GM23338 (cell line): Measurements from ENCODE around the gene NDUFS2. TPM values are rescaled to one million over a fixed set of nuclear protein-coding genes. Genes with fewer than 3 reads are reported as not detected.

ENCODE experiments used
- ATAC-seq: fragments of 200-7000 bp; cut with Tn5 transposase; 3 replicates; pipeline ENCODE4 v1.9.1; 2020
- DNase-seq: peaks from one replicate; pipeline ENCODE4 v3.0.0-alpha.2; 2015; ENCODE audit warnings: low spot score
- H2AFZ ChIP-seq: fragments of 200-600 bp; sonication (generic); 2 replicates; pipeline ENCODE4 v1.8.0; 2016; ENCODE audit warnings: antibody characterized with exemption, mild to moderate bottlenecking, moderate library complexity
- H3F3A ChIP-seq: fragments of 200-600 bp; sonication (generic); replicated peaks from 2 replicates; pipeline ENCODE4 v1.8.0; 2017; ENCODE audit warnings: antibody characterized with exemption, mixed run types, low read depth
- H3K27ac ChIP-seq: fragments of 200-600 bp; sonication (generic); 2 replicates; pipeline ENCODE4 v1.6.1; 2016; ENCODE audit warnings: low read depth
- H3K27me3 ChIP-seq: fragments of 200-600 bp; sonication (generic); 2 replicates; pipeline ENCODE4 v1.8.0; 2016; ENCODE audit warnings: mild to moderate bottlenecking, mixed run types, moderate library complexity; ENCODE audit not compliant: insufficient read depth
- H3K36me3 ChIP-seq: fragments of 200-600 bp; sonication (generic); 2 replicates; pipeline ENCODE4 v1.8.0; 2016; ENCODE audit warnings: mild to moderate bottlenecking; ENCODE audit not compliant: insufficient read depth
- H3K4me1 ChIP-seq: fragments of 200-600 bp; sonication (generic); 2 replicates; pipeline ENCODE4 v1.8.0; 2016; ENCODE audit warnings: mild to moderate bottlenecking, moderate library complexity; ENCODE audit not compliant: insufficient read depth
- H3K4me2 ChIP-seq: fragments of 200-600 bp; sonication (generic); 2 replicates; pipeline ENCODE4 v1.7.1; 2017; ENCODE audit warnings: mixed run types
- H3K4me3 ChIP-seq: fragments of 200-600 bp; sonication (generic); 2 replicates; pipeline ENCODE4 v1.6.1; 2016; ENCODE audit warnings: mixed run types
- H3K79me2 ChIP-seq: fragments of 200-600 bp; sonication (generic); replicated peaks from 2 replicates; pipeline ENCODE4 v1.8.0; 2017; ENCODE audit warnings: mild to moderate bottlenecking; ENCODE audit not compliant: insufficient read depth
- H3K9me2 ChIP-seq: fragments of 200-600 bp; sonication (generic); 2 replicates; pipeline ENCODE4 v1.8.0; 2017; ENCODE audit not compliant: insufficient read depth
- H4K20me1 ChIP-seq: fragments of 200-600 bp; sonication (generic); replicated peaks from 2 replicates; pipeline ENCODE4 v1.8.0; 2017; ENCODE audit warnings: mild to moderate bottlenecking; ENCODE audit not compliant: insufficient read depth
- H3K27ac Mint-ChIP-seq: 2 replicates; pipeline ENCODE4 v1.8.0; 2020; ENCODE audit warnings: inconsistent platforms, mild to moderate bottlenecking, moderate library complexity, mixed read lengths
- H3K27me3 Mint-ChIP-seq: 3 replicates; pipeline ENCODE4 v1.8.0; 2022; ENCODE audit warnings: low read depth, mild to moderate bottlenecking, moderate library complexity, mixed read lengths, inconsistent platforms; ENCODE audit not compliant: insufficient read depth, poor library complexity
- H3K36me3 Mint-ChIP-seq: 3 replicates; pipeline ENCODE4 v1.8.0; 2021; ENCODE audit warnings: low read depth, mild to moderate bottlenecking, inconsistent platforms, moderate library complexity, mixed read lengths
- H3K4me1 Mint-ChIP-seq: 3 replicates; pipeline ENCODE4 v1.8.0; 2020; ENCODE audit warnings: mild to moderate bottlenecking, inconsistent platforms, mixed read lengths
- H3K4me3 Mint-ChIP-seq: 3 replicates; pipeline ENCODE4 v1.8.0; 2021; ENCODE audit warnings: moderate library complexity, mild to moderate bottlenecking, inconsistent platforms, mixed read lengths
- H3K9me3 Mint-ChIP-seq: 3 replicates; pipeline ENCODE4 v1.8.0; 2020; ENCODE audit warnings: moderate library complexity, mild to moderate bottlenecking, inconsistent platforms, mixed read lengths
- CREB1 ChIP-seq: fragments of 250-450 bp; sonication (Bioruptor Pico); IDR thresholded peaks from 2 replicates; pipeline ENCODE4 v1.5.0; 2020; ENCODE audit warnings: low read depth, mild to moderate bottlenecking, moderate library complexity
- EZH2 ChIP-seq: fragments of 200-600 bp; sonication (generic); IDR thresholded peaks from one replicate; pipeline ENCODE4 v1.8.0; 2017; ENCODE audit warnings: antibody characterized with exemption, mild to moderate bottlenecking, low read depth; ENCODE audit not compliant: unreplicated experiment
- EZH2phosphoT487 ChIP-seq: fragments of 200-600 bp; sonication (generic); IDR thresholded peaks from one replicate; pipeline ENCODE4 v1.8.1; 2018; ENCODE audit warnings: antibody characterized with exemption; ENCODE audit not compliant: unreplicated experiment
- JUNB ChIP-seq: IDR thresholded peaks from one replicate; pipeline ENCODE4 v1.6.1; 2016; ENCODE audit warnings: antibody characterized with exemption; ENCODE audit not compliant: unreplicated experiment
- NANOG ChIP-seq: IDR thresholded peaks from 2 replicates; pipeline ENCODE4 v1.6.1; 2016; ENCODE audit warnings: antibody characterized with exemption, borderline replicate concordance
- POLR2AphosphoS5 ChIP-seq: IDR thresholded peaks from 2 replicates; pipeline ENCODE4 v1.6.1; 2016; ENCODE audit warnings: antibody characterized with exemption, low read depth
- STAT1 ChIP-seq: IDR thresholded peaks from one replicate; pipeline ENCODE4 v1.6.1; 2016; ENCODE audit warnings: antibody characterized with exemption; ENCODE audit not compliant: unreplicated experiment
- ZNF114 ChIP-seq: fragments of 250-450 bp; sonication (Bioruptor Pico); IDR thresholded peaks from 2 replicates; pipeline ENCODE4 v1.5.0; 2020; ENCODE audit warnings: mild to moderate bottlenecking, moderate library complexity
- ZNF331 ChIP-seq: fragments of 250-450 bp; sonication (Bioruptor Pico); IDR thresholded peaks from 2 replicates; pipeline ENCODE4 v1.5.0; 2020; ENCODE audit warnings: low read depth, mild to moderate bottlenecking, moderate library complexity
- polyA plus RNA-seq: library from polyadenylated mRNA; unstranded; fragments of >200 nt; fragmentation: Nextera tagmentation; extraction: Ambion mirVana; gene quantifications from 2 replicates; pipeline ENCODE4 v1.2.1, GENCODE V29; 2016
- total RNA-seq: library from RNA; depleted of rRNA; stranded (reverse); fragments of >200 nt; shearing (Covaris generic); gene quantifications from 2 replicates; pipeline ENCODE4 v1.2.3, GENCODE V29; 2014
- TF ChIP-seq, protein P1 (sequence below): IDR thresholded peaks from one replicate; pipeline ENCODE4 v1.6.1; 2018; ENCODE audit warnings: antibody characterized with exemption; ENCODE audit not compliant: unreplicated experiment
- TF ChIP-seq, protein P2 (sequence below): fragments of 250-450 bp; sonication (Bioruptor Pico); IDR thresholded peaks from 2 replicates; pipeline ENCODE4 v1.5.0; 2020; ENCODE audit warnings: mild to moderate bottlenecking, moderate library complexity
- TF ChIP-seq, protein P3 (sequence below): IDR thresholded peaks from 2 replicates; pipeline ENCODE4 v1.6.1; 2016; ENCODE audit warnings: antibody characterized with exemption

Gene NDUFS2
- total and polyA plus RNA-seq, 2 experiments from 2014 or later: 56.7 to 131 TPM

DNA sequence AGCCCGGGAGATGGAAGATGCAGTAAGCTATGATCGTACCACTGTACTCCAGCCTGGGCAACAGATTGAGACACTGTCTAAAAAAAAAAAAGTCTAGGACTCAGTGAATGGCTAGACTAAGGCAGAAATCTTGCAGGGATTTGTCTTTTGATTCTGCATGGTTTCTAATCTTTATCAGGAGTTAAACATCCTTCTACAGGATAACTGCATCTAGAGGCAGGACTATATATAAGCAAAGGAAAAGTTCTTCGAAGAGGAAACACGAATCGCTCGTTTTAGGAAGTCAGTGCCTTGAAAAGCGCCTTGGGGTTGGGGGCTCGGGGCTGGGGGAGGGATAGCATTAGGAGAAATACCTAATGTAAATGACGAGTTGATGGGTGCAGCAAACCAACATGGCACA is 49.0 kb upstream of the NDUFS2 start (continued):
- no peak for TF ChIP-seq EZH2phosphoT487
- no peak for TF ChIP-seq NANOG

DNA sequence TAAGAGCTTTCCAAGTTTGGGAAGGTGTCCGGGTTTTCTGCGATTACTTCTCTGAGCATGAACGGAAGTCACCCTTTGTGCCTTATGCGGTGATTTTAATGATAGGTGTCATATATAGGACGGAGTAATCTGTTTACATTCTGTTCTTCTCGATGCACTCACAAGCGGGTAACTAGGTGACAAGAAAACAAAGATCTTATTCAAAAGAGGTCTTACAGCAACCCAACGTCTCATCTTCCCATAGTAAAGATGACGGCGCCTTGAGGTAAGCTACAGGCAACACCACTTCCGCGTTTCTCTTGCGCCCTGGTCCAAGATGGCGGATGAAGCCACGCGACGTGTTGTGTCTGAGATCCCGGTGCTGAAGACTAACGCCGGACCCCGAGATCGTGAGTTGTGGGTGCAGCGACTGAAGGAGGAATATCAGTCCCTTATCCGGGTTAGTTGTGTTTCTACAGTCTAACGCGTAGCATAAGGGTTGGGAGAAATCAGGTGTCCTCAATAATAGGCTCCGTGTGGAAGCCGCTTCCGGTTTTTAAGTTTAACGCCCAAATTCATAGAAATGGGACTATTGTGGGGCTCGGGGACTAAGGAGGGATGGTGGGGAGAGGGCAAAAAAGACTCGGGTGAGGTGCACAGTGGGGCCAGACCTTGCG is 48.4 kb upstream of the NDUFS2 start, which contains the start of gene UFC1:
TSS of gene UFC1 (plus strand) at position 297 of the 656 bp plus-strand sequence. CDS start at position 317, 20 bp downstream.
- DNase-seq: peak; percentile 94
- peaks cover 14% of the 10 kb centered on the region; the same call in 1 of the 2 replicates for H3F3A ChIP-seq
- Mint-ChIP-seq H3K4me1 (peaks cover 12% of the 10 kb centered on the region; the same call in 2 of the 3 replicates), H3K9me3 (no peaks in the 10 kb centered on the region), H3K27me3 (peaks cover 4% of the 10 kb centered on the region), H3K27ac (peak within 1 kb of the TSS; percentile 100), H3K4me3 (peak within 1 kb of the TSS; percentile 97), H3K36me3 (peaks cover 18% of the 10 kb centered on the region)
- peak within 1 kb of the TSS; percentile 96 for H2AFZ ChIP-seq
- no peaks in the 10 kb centered on the region for H4K20me1 ChIP-seq
- ATAC-seq: peak; percentile 96
- H3K4me2 ChIP-seq: peak within 1 kb of the TSS; percentile 76
- no peaks in the 10 kb centered on the region; the same call in 1 of the 2 replicates for H3K36me3 ChIP-seq
- peak within 1 kb of the TSS; percentile 60 for H3K4me3 ChIP-seq
- H3K79me2 ChIP-seq: 0 out of 2 replicates have a peak, but pooled peaks cover 9% of the 10 kb centered on the region
- peak within 1 kb of the TSS; percentile 97 for H3K27ac ChIP-seq
- no peaks in the 10 kb centered on the region for H3K27me3 ChIP-seq
- no peaks in the 10 kb centered on the region for H3K9me2 ChIP-seq
- H3K4me1 ChIP-seq: peaks cover 10% of the 10 kb centered on the region
- TF ChIP-seq EZH2phosphoT487 (no peak), CREB1 (CRISPR knock-in tag) (peak; percentile 54; the same call in 1 of the 2 replicates), JUNB (no peak), POLR2AphosphoS5 (peak; percentile 69), STAT1 (no peak), ZNF114 (CRISPR knock-in tag) (no peak), NANOG (no peak), ZNF331 (CRISPR knock-in tag) (no peak), EZH2 (no peak)
- TF ChIP-seq, protein P1, sequence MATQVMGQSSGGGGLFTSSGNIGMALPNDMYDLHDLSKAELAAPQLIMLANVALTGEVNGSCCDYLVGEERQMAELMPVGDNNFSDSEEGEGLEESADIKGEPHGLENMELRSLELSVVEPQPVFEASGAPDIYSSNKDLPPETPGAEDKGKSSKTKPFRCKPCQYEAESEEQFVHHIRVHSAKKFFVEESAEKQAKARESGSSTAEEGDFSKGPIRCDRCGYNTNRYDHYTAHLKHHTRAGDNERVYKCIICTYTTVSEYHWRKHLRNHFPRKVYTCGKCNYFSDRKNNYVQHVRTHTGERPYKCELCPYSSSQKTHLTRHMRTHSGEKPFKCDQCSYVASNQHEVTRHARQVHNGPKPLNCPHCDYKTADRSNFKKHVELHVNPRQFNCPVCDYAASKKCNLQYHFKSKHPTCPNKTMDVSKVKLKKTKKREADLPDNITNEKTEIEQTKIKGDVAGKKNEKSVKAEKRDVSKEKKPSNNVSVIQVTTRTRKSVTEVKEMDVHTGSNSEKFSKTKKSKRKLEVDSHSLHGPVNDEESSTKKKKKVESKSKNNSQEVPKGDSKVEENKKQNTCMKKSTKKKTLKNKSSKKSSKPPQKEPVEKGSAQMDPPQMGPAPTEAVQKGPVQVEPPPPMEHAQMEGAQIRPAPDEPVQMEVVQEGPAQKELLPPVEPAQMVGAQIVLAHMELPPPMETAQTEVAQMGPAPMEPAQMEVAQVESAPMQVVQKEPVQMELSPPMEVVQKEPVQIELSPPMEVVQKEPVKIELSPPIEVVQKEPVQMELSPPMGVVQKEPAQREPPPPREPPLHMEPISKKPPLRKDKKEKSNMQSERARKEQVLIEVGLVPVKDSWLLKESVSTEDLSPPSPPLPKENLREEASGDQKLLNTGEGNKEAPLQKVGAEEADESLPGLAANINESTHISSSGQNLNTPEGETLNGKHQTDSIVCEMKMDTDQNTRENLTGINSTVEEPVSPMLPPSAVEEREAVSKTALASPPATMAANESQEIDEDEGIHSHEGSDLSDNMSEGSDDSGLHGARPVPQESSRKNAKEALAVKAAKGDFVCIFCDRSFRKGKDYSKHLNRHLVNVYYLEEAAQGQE: no peak
- TF ChIP-seq, protein P2, sequence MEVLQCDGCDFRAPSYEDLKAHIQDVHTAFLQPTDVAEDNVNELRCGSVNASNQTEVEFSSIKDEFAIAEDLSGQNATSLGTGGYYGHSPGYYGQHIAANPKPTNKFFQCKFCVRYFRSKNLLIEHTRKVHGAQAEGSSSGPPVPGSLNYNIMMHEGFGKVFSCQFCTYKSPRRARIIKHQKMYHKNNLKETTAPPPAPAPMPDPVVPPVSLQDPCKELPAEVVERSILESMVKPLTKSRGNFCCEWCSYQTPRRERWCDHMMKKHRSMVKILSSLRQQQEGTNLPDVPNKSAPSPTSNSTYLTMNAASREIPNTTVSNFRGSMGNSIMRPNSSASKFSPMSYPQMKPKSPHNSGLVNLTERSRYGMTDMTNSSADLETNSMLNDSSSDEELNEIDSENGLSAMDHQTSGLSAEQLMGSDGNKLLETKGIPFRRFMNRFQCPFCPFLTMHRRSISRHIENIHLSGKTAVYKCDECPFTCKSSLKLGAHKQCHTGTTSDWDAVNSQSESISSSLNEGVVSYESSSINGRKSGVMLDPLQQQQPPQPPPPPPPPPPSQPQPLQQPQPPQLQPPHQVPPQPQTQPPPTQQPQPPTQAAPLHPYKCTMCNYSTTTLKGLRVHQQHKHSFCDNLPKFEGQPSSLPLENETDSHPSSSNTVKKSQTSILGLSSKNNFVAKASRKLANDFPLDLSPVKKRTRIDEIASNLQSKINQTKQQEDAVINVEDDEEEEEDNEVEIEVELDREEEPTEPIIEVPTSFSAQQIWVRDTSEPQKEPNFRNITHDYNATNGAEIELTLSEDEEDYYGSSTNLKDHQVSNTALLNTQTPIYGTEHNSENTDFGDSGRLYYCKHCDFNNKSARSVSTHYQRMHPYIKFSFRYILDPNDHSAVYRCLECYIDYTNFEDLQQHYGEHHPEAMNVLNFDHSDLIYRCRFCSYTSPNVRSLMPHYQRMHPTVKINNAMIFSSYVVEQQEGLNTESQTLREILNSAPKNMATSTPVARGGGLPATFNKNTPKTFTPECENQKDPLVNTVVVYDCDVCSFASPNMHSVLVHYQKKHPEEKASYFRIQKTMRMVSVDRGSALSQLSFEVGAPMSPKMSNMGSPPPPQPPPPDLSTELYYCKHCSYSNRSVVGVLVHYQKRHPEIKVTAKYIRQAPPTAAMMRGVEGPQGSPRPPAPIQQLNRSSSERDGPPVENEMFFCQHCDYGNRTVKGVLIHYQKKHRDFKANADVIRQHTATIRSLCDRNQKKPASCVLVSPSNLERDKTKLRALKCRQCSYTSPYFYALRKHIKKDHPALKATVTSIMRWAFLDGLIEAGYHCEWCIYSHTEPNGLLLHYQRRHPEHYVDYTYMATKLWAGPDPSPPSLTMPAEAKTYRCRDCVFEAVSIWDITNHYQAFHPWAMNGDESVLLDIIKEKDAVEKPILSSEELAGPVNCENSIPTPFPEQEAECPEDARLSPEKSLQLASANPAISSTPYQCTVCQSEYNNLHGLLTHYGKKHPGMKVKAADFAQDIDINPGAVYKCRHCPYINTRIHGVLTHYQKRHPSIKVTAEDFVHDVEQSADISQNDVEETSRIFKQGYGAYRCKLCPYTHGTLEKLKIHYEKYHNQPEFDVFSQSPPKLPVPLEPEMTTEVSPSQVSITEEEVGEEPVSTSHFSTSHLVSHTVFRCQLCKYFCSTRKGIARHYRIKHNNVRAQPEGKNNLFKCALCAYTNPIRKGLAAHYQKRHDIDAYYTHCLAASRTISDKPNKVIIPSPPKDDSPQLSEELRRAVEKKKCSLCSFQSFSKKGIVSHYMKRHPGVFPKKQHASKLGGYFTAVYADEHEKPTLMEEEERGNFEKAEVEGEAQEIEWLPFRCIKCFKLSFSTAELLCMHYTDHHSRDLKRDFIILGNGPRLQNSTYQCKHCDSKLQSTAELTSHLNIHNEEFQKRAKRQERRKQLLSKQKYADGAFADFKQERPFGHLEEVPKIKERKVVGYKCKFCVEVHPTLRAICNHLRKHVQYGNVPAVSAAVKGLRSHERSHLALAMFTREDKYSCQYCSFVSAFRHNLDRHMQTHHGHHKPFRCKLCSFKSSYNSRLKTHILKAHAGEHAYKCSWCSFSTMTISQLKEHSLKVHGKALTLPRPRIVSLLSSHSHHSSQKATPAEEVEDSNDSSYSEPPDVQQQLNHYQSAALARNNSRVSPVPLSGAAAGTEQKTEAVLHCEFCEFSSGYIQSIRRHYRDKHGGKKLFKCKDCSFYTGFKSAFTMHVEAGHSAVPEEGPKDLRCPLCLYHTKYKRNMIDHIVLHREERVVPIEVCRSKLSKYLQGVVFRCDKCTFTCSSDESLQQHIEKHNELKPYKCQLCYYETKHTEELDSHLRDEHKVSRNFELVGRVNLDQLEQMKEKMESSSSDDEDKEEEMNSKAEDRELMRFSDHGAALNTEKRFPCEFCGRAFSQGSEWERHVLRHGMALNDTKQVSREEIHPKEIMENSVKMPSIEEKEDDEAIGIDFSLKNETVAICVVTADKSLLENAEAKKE (CRISPR knock-in tag): no peak
- TF ChIP-seq, protein P3, sequence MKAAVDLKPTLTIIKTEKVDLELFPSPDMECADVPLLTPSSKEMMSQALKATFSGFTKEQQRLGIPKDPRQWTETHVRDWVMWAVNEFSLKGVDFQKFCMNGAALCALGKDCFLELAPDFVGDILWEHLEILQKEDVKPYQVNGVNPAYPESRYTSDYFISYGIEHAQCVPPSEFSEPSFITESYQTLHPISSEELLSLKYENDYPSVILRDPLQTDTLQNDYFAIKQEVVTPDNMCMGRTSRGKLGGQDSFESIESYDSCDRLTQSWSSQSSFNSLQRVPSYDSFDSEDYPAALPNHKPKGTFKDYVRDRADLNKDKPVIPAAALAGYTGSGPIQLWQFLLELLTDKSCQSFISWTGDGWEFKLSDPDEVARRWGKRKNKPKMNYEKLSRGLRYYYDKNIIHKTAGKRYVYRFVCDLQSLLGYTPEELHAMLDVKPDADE: peak; percentile 62
